Brain microvascular endothelial cell (primary cell): ENCODE results near the gene HBB.

Experiments used
- DNase-seq: peaks from one replicate; pipeline ENCODE4 v3.0.0-alpha.2; 2020
- H3K27ac ChIP-seq: fragments of 250-450 bp; sonication (Bioruptor Pico); 2 replicates; pipeline ENCODE4 v1.5.1; 2020; ENCODE audit warnings: mild to moderate bottlenecking, moderate library complexity
- H3K27me3 ChIP-seq: fragments of 250-450 bp; sonication (Bioruptor Pico); replicated peaks from 2 replicates; pipeline ENCODE4 v1.5.1; 2020; ENCODE audit warnings: mild to moderate bottlenecking
- H3K36me3 ChIP-seq: fragments of 250-450 bp; sonication (Bioruptor Pico); replicated peaks from 2 replicates; pipeline ENCODE4 v1.5.1; 2020; ENCODE audit warnings: mild to moderate bottlenecking
- H3K4me3 ChIP-seq: 2 replicates; pipeline ENCODE4 v1.5.1; 2011; ENCODE audit warnings: low read depth, mild to moderate bottlenecking, control low read depth, low read length, moderate library complexity
- CTCF ChIP-seq: IDR thresholded peaks from 2 replicates; pipeline ENCODE4 v1.5.1; 2011; ENCODE audit warnings: low read depth, mild to moderate bottlenecking, moderate library complexity, low read length, control low read depth, inconsistent platforms; ENCODE audit errors: missing control alignments
- in situ Hi-C: cut with HindIII; loops from 2 replicates; pipeline ENCODE4 v1.10.0; 2017; ENCODE audit warnings: low sequenced_read_pairs, low pct_ligation_motif_present

HBB gene

DNA sequence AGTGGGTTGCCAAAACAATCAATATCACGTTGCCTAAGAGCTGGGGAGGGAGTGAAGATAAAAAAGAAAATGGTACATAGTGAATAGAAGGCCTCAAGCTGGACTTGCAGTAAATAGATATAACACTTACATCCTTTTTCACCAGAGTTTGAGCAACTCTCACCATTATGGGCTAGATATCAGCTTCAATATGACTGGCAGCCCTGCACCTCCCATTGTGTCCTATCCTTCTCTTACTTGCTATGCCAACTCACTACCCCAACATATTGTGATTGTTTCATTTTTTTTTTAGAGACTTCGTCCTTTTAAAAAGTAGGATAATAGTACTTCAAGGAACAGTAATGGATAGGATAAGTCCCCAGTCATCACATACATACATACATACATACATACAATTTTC is 15.3 kb upstream of the HBB start:
- Histone ChIP-seq H3K27ac (no peak overlapping the region), H3K4me3 (no peak overlapping the region), H3K36me3 (no peaks in the 10 kb centered on the region), H3K27me3 (no peaks in the 10 kb centered on the region)
- no peak for TF ChIP-seq CTCF
- in situ Hi-C loops: no loop called here
- no peak for DNase-seq

DNA sequence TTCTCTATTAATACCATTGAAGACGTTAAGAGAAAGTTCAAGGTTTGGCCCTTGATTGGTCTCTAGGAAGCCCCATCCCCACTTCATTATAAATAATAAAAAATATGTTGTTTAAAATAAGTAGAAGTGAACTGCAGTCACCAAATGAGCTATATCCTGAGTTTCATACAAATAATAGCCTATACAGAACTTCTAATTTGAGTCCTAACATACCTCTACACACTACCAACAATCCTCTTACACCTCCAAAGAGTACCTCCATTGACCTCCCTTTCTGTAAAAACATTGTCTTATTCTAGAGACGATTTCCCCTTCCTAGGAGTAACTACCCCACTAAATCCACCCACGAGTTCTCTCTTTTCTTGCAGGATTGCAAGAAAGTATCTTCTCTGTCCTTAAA is 14.6 kb upstream of the HBB start:
- Histone ChIP-seq H3K27ac (no peak overlapping the region), H3K36me3 (no peaks in the 10 kb centered on the region), H3K27me3 (no peaks in the 10 kb centered on the region), H3K4me3 (no peak overlapping the region)
- in situ Hi-C loops: no loop called here
- DNase-seq: no peak
- no peak for TF ChIP-seq CTCF

- Histone ChIP-seq H3K27ac (no peak overlapping the region), H3K27me3 (no peaks in the 10 kb centered on the region), H3K36me3 (no peaks in the 10 kb centered on the region), H3K4me3 (no peak overlapping the region)
- in situ Hi-C loops: no loop called here
- TF ChIP-seq CTCF: no peak
- DNase-seq: no peak
These were observed 13.6 kb upstream of the HBB start for GRCh38 chr11:5240458-5240857.

- H3K27ac ChIP-seq: no peak overlapping the region
- DNase-seq: no peak
- no peaks in the 10 kb centered on the region for H3K36me3 ChIP-seq
- no peaks in the 10 kb centered on the region for H3K27me3 ChIP-seq
- no peak overlapping the region for H3K4me3 ChIP-seq
- in situ Hi-C loops: no loop called here
- no peak for TF ChIP-seq CTCF
These were observed 13.2 kb upstream of the HBB start for GRCh38 chr11:5240056-5240455.

DNA sequence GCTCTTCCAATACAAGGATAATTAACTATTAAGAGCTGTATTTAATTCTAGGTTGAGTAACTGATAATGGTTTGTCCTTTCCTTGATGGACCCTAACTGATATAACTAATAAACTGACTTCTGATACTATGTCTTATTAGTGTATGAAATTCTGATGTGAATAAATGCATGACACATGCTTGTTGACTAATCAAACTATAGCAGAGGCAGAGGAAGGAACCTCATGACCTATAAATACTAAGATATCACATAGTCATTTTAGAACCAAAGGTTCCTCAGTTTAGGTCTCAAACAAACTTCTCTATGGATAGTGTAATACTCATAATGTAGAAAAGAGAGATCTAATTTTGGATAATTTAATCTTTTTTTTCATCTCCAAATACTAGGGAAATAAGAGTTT is 12.2 kb upstream of the HBB start:
- DNase-seq: no peak
- in situ Hi-C loops: no loop called here
- no peaks in the 10 kb centered on the region for H3K27me3 ChIP-seq
- no peaks in the 10 kb centered on the region for H3K36me3 ChIP-seq
- no peak overlapping the region for H3K27ac ChIP-seq
- no peak overlapping the region for H3K4me3 ChIP-seq
- no peak for TF ChIP-seq CTCF

GRCh38 chr11:5238486-5238885 is 11.6 kb upstream of the HBB start:
- no peak overlapping the region for H3K4me3 ChIP-seq
- in situ Hi-C loops: no loop called here
- H3K27ac ChIP-seq: no peak overlapping the region
- no peaks in the 10 kb centered on the region for H3K27me3 ChIP-seq
- no peak for TF ChIP-seq CTCF
- no peaks in the 10 kb centered on the region for H3K36me3 ChIP-seq
- no peak for DNase-seq
